Muscle layer of duodenum (tissue), 2 donors: ENCODE data around the gene S100P.
A peak's percentile ranks its signal among the peaks of the same experiment; 100 is the strongest.
"Not testable (repeated sequence)": the region's sequence is repeated elsewhere in the genome, so short reads cannot be mapped to it uniquely, and the experiment has no call there.

Experiments used
- H3K27ac ChIP-seq: one replicate; pipeline ENCODE4 v1.7.0; 2013; ENCODE audit warnings: mild to moderate bottlenecking, low read length
- H3K27me3 ChIP-seq: one replicate; pipeline ENCODE4 v1.7.0; 2013; ENCODE audit warnings: low read depth, mild to moderate bottlenecking, control low read depth, low read length
- H3K36me3 ChIP-seq, 2 donors: one replicate each; pipeline ENCODE4 v1.7.0; 2013; ENCODE audit warnings: low read length in 2 of 2, control low read depth in 1 of 2, mild to moderate bottlenecking in 1 of 2; ENCODE audit not compliant: insufficient read depth in 2 of 2, control insufficient read depth in 1 of 2
- H3K4me1 ChIP-seq, 2 donors: one replicate each; pipeline ENCODE4 v1.7.0; 2013; ENCODE audit warnings: low read length in 2 of 2, mild to moderate bottlenecking in 2 of 2, control low read depth in 1 of 2, moderate library complexity in 1 of 2; ENCODE audit not compliant: insufficient read depth in 2 of 2, control insufficient read depth in 1 of 2
- H3K4me3 ChIP-seq, 2 donors: one replicate each; pipeline ENCODE4 v1.7.0; 2013; ENCODE audit warnings: low read length in 2 of 2, low read depth in 1 of 2, mild to moderate bottlenecking in 1 of 2
- H3K9me3 ChIP-seq, 2 donors: one replicate each; pipeline ENCODE4 v1.7.0; 2013; ENCODE audit warnings: low read length in 2 of 2, control low read depth in 1 of 2, mild to moderate bottlenecking in 1 of 2; ENCODE audit not compliant: control insufficient read depth in 1 of 2
- donor health status: healthy.

Gene S100P

GRCh38 chr4:6693231-6694176, at the start of gene S100P:
S100P (plus strand) TSS chr4:6693878; CDS start chr4:6693933, 55 bp downstream.
- H3K4me3 ChIP-seq: no peak within 1 kb of the TSS
- H3K27ac ChIP-seq: no peak within 1 kb of the TSS
- peaks cover 0 to 4% of the 10 kb centered on the region in 2 donors for H3K36me3 ChIP-seq
- no peaks in the 10 kb centered on the region for H3K9me3 ChIP-seq
- H3K4me1 ChIP-seq: no peaks in the 10 kb centered on the region
- H3K27me3 ChIP-seq: no peaks in the 10 kb centered on the region

GRCh38 chr4:6644792-6645530, 48.7 kb upstream of the S100P start:
- no peaks in the 10 kb centered on the region for H3K27me3 ChIP-seq
- H3K9me3 ChIP-seq: no peaks in the 10 kb centered on the region
- H3K36me3 ChIP-seq: peaks cover 19 to 20% of the 10 kb centered on the region in 2 donors
- H3K4me3 ChIP-seq: no peak overlapping the region
- H3K4me1 ChIP-seq: peaks cover 17 to 26% of the 10 kb centered on the region in 2 donors
- H3K27ac ChIP-seq: no peak overlapping the region

- H3K36me3 ChIP-seq: peaks cover 10 to 13% of the 10 kb centered on the region in 2 donors
- H3K9me3 ChIP-seq: no peaks in the 10 kb centered on the region
- H3K4me3 ChIP-seq: no peak overlapping the region
- no peaks in the 10 kb centered on the region for H3K27me3 ChIP-seq
- peaks cover 10 to 20% of the 10 kb centered on the region in 2 donors for H3K4me1 ChIP-seq
- H3K27ac ChIP-seq: no peak overlapping the region
Measured at GRCh38 chr4:6647169-6647568, 46.5 kb upstream of the S100P start.

GRCh38 chr4:6647582-6648230, 46.0 kb upstream of the S100P start:
- no peak overlapping the region for H3K27ac ChIP-seq
- H3K9me3 ChIP-seq: no peaks in the 10 kb centered on the region
- H3K4me3 ChIP-seq: no peak overlapping the region
- peaks cover 5 to 8% of the 10 kb centered on the region in 2 donors for H3K36me3 ChIP-seq
- no peaks in the 10 kb centered on the region for H3K27me3 ChIP-seq
- H3K4me1 ChIP-seq: peaks cover 4 to 15% of the 10 kb centered on the region in 2 donors

GRCh38 chr4:6649216-6649615, 44.5 kb upstream of the S100P start:
- no peak overlapping the region for H3K4me3 ChIP-seq
- H3K4me1 ChIP-seq: no peaks in the 10 kb centered on the region
- no peak overlapping the region for H3K27ac ChIP-seq
- no peaks in the 10 kb centered on the region for H3K36me3 ChIP-seq
- H3K27me3 ChIP-seq: no peaks in the 10 kb centered on the region
- no peaks in the 10 kb centered on the region for H3K9me3 ChIP-seq

- not testable (repeated sequence) for H3K27me3 ChIP-seq, H3K4me1 ChIP-seq, H3K9me3 ChIP-seq, H3K36me3 ChIP-seq, H3K27ac ChIP-seq, H3K4me3 ChIP-seq
Measured at GRCh38 chr4:6654211-6654610, 39.5 kb upstream of the S100P start.

- not testable (repeated sequence) for H3K4me3 ChIP-seq, H3K4me1 ChIP-seq, H3K36me3 ChIP-seq, H3K27ac ChIP-seq, H3K27me3 ChIP-seq, H3K9me3 ChIP-seq
Measured at GRCh38 chr4:6655291-6655690, 38.4 kb upstream of the S100P start.

GRCh38 chr4:6655924-6656323, 37.8 kb upstream of the S100P start:
- Histone ChIP-seq H3K36me3 (no peaks in the 10 kb centered on the region), H3K4me3 (no peak overlapping the region), H3K27ac (no peak overlapping the region), H3K27me3 (no peaks in the 10 kb centered on the region), H3K4me1 (peaks cover 0 to 3% of the 10 kb centered on the region in 2 donors), H3K9me3 (no peaks in the 10 kb centered on the region)

GRCh38 chr4:6657242-6658208, 36.2 kb upstream of the S100P start:
- no peaks in the 10 kb centered on the region for H3K36me3 ChIP-seq
- H3K4me1 ChIP-seq: peaks cover 0 to 3% of the 10 kb centered on the region in 2 donors
- H3K27ac ChIP-seq: no peak overlapping the region
- no peaks in the 10 kb centered on the region for H3K9me3 ChIP-seq
- no peaks in the 10 kb centered on the region for H3K27me3 ChIP-seq
- H3K4me3 ChIP-seq: peak overlapping the region in 1 of 2 donors; percentile 62

GRCh38 chr4:6658209-6658595, 35.5 kb upstream of the S100P start:
- peak overlapping the region; percentile 37 to 62 for H3K4me3 ChIP-seq
- H3K27me3 ChIP-seq: peaks cover 3% of the 10 kb centered on the region
- H3K27ac ChIP-seq: no peak overlapping the region
- H3K4me1 ChIP-seq: peaks cover 0 to 3% of the 10 kb centered on the region in 2 donors
- H3K36me3 ChIP-seq: no peaks in the 10 kb centered on the region
- H3K9me3 ChIP-seq: no peaks in the 10 kb centered on the region
